Peyer's patch (tissue), 4 donors: ENCODE data around the gene SNX4. TPM values are rescaled to one million over a fixed set of nuclear protein-coding genes. Genes with fewer than 3 reads are reported as not detected.

Experiments used
- DNase-seq, 3 donors: peaks; one replicate each; pipeline ENCODE4 v3.0.0-alpha.2; 2017 to 2019
- H3K27ac ChIP-seq, 4 donors: fragments of 200-600 bp; sonication (generic); one replicate each; pipeline ENCODE4 v1.5.1; 2016 to 2019
- H3K27me3 ChIP-seq, 2 donors: fragments of 200-600 bp; sonication (generic); one replicate each; pipeline ENCODE4 v1.5.1; 2019
- H3K36me3 ChIP-seq, 3 donors: fragments of 200-600 bp; sonication (generic); one replicate each; pipeline ENCODE4 v1.5.1; 2016 to 2019
- H3K4me1 ChIP-seq, 4 donors: fragments of 200-600 bp; sonication (generic); one replicate each; pipeline ENCODE4 v1.5.1; 2016 to 2019
- H3K4me3 ChIP-seq, 4 donors: fragments of 200-600 bp; sonication (generic); 1 replicate in 3 of 4; 2 replicates in 1 of 4; pipeline ENCODE4 v1.5.1; 2016 to 2019; ENCODE audit warnings: mild to moderate bottlenecking in 1 of 4
- H3K9me3 ChIP-seq, 4 donors: fragments of 200-600 bp; sonication (generic); one replicate each; pipeline ENCODE4 v1.5.1; 2016 to 2019; ENCODE audit warnings: mild to moderate bottlenecking in 1 of 4
- CTCF ChIP-seq, 6 experiments: fragments of 450-650 bp in 4 of 6; fragments of 200-600 bp in 2 of 6; sonication (generic) in 1 of 6; IDR thresholded peaks; one replicate each; pipeline ENCODE4 v1.5.1; 2017 to 2019; ENCODE audit warnings: antibody characterized with exemption in 6 of 6, mild to moderate bottlenecking in 3 of 6, moderate library complexity in 1 of 6
- POLR2A ChIP-seq, 2 donors: fragments of 450-650 bp; IDR thresholded peaks; one replicate each; pipeline ENCODE4 v1.5.1; 2017; ENCODE audit warnings: antibody characterized with exemption in 2 of 2, mild to moderate bottlenecking in 2 of 2, moderate library complexity in 2 of 2
- total RNA-seq, 4 donors: library from RNA; depleted of rRNA; stranded (reverse); fragments of >200 nt; gene quantifications; one replicate each; pipeline ENCODE4 v1.1.0, GENCODE V29; 2016

Gene SNX4
- total RNA-seq, 4 donors from 2014 or later, result 64.1 to 82.6 (median 70.0) TPM

- H3K27ac ChIP-seq, result no peak overlapping the region
- no peaks in the 10 kb centered on the region for H3K27me3 ChIP-seq
- peaks cover 0 to 45% (median 0%) of the 10 kb centered on the region in 3 donors for H3K36me3 ChIP-seq
- no peak overlapping the region for H3K4me3 ChIP-seq
- DNase-seq, result no peak
- no peaks in the 10 kb centered on the region for H3K4me1 ChIP-seq
- H3K9me3 ChIP-seq, result no peaks in the 10 kb centered on the region
- no peak for TF ChIP-seq CTCF (IDR thresholded peaks at IDR 0.05)
- no peak for TF ChIP-seq POLR2A (IDR thresholded peaks at IDR 0.05)
Observed at GRCh38 chr3:125479091-125479490, 40.9 kb downstream of the SNX4 start.

- TF ChIP-seq POLR2A (IDR thresholded peaks at IDR 0.05) (no peak), CTCF (IDR thresholded peaks at IDR 0.05) (no peak)
- H3K27ac ChIP-seq, result no peak overlapping the region
- H3K4me1 ChIP-seq, result no peaks in the 10 kb centered on the region
- peaks cover 0 to 45% (median 0%) of the 10 kb centered on the region in 3 donors for H3K36me3 ChIP-seq
- no peaks in the 10 kb centered on the region for H3K9me3 ChIP-seq
- H3K4me3 ChIP-seq, result no peak overlapping the region
- no peak for DNase-seq
- H3K27me3 ChIP-seq, result no peaks in the 10 kb centered on the region
Observed at GRCh38 chr3:125478326-125478725, 41.7 kb downstream of the SNX4 start.

- Histone ChIP-seq H3K36me3 (peaks cover 0 to 45% (median 0%) of the 10 kb centered on the region in 3 donors), H3K4me3 (no peak overlapping the region), H3K4me1 (no peaks in the 10 kb centered on the region), H3K9me3 (no peaks in the 10 kb centered on the region), H3K27me3 (no peaks in the 10 kb centered on the region), H3K27ac (no peak overlapping the region)
- DNase-seq, result no peak
- TF ChIP-seq CTCF (IDR thresholded peaks at IDR 0.05), result no peak
- TF ChIP-seq POLR2A (IDR thresholded peaks at IDR 0.05), result no peak
Observed at GRCh38 chr3:125477701-125478100, 42.3 kb downstream of the SNX4 start.

- Histone ChIP-seq H3K27me3 (no peaks in the 10 kb centered on the region), H3K9me3 (no peaks in the 10 kb centered on the region), H3K4me3 (no peak overlapping the region), H3K4me1 (no peaks in the 10 kb centered on the region), H3K36me3 (peaks cover 0 to 50% (median 0%) of the 10 kb centered on the region in 3 donors), H3K27ac (no peak overlapping the region)
- DNase-seq, result no peak
- TF ChIP-seq CTCF (IDR thresholded peaks at IDR 0.05) (no peak), POLR2A (IDR thresholded peaks at IDR 0.05) (no peak)
Observed at GRCh38 chr3:125470671-125471070, 49.3 kb downstream of the SNX4 start.

GRCh38 chr3:125462722-125463299, 57.2 kb downstream of the SNX4 start:
- Histone ChIP-seq H3K4me3 (no peak overlapping the region), H3K27me3 (no peaks in the 10 kb centered on the region), H3K4me1 (peaks cover 0 to 5% (median 2%) of the 10 kb centered on the region in 4 donors), H3K27ac (peak overlapping the region in 1 of 4 donors; percentile 53), H3K36me3 (peaks cover 0 to 57% (median 0%) of the 10 kb centered on the region in 3 donors), H3K9me3 (no peaks in the 10 kb centered on the region)
- no peak for DNase-seq
- no peak for TF ChIP-seq CTCF (IDR thresholded peaks at IDR 0.05)
- no peak for TF ChIP-seq POLR2A (IDR thresholded peaks at IDR 0.05)
